HL-60 (cell line): ENCODE data around the gene ABCC4.

Source experiments
- DNase-seq, 2 experiments: peaks; one replicate each; pipeline ENCODE4 v3.0.0-alpha.2; 2010 to 2020; ENCODE audit warnings: low read depth in 1 of 2, low spot score in 1 of 2
- H3K27ac ChIP-seq: fragments of 250-450 bp; sonication (Bioruptor Pico); replicated peaks from 2 replicates; pipeline ENCODE4 v1.5.1; 2020; ENCODE audit warnings: mild to moderate bottlenecking, moderate library complexity
- H3K27me3 ChIP-seq: fragments of 250-450 bp; sonication (Bioruptor Pico); 2 replicates; pipeline ENCODE4 v1.5.1; 2021; ENCODE audit warnings: mild to moderate bottlenecking, moderate library complexity; ENCODE audit not compliant: insufficient read depth, poor library complexity, severe bottlenecking
- H3K4me3 ChIP-seq: replicated peaks from 2 replicates; pipeline ENCODE4 v1.5.1; 2011; ENCODE audit warnings: mild to moderate bottlenecking, control low read depth, low read length; ENCODE audit not compliant: insufficient read depth
- GABPA ChIP-seq: IDR thresholded peaks from 2 replicates; pipeline ENCODE4 v1.6.1; 2012; ENCODE audit warnings: low read depth
- POLR2AphosphoS5 ChIP-seq: IDR thresholded peaks from 2 replicates; pipeline ENCODE4 v1.6.1; 2012; ENCODE audit warnings: low read depth
- SPI1 ChIP-seq: IDR thresholded peaks from 2 replicates; pipeline ENCODE4 v1.6.1; 2012; ENCODE audit warnings: low read depth, mild to moderate bottlenecking, borderline replicate concordance
- TF ChIP-seq, protein P1 (sequence below): IDR thresholded peaks from 2 replicates; pipeline ENCODE4 v1.6.1; 2012; ENCODE audit warnings: low read depth; ENCODE audit not compliant: insufficient replicate concordance
- TF ChIP-seq, protein P2 (sequence below): IDR thresholded peaks from one replicate; pipeline ENCODE4 v1.5.1; 2011; ENCODE audit warnings: low read length, control low read depth, inconsistent platforms; ENCODE audit not compliant: insufficient read depth

ABCC4 gene

DNA sequence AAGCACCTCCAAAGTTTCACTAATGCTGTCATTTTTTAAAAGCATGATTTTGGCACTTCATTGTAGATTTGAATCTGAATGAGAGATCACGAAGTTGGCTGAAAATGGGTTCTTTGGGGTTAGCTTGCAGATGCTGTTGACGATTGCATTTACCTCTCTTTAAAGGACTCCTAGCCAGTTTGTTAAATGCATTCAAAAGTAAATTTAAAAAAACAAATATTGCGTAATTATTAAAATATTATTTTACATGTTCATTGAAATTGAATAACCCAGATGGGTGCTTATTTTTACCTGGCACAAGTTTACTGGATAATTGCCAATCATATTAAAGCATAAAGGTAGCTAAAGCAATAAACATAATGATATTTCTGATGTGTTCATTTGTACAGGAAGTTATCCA is 172.2 kb downstream of the ABCC4 start:
- Histone ChIP-seq H3K4me3 (no peak overlapping the region), H3K27me3 (no peaks in the 10 kb centered on the region), H3K27ac (no peak overlapping the region)
- DNase-seq: no peak
- TF ChIP-seq SPI1 (no peak), GABPA (no peak), POLR2AphosphoS5 (no peak)
- TF ChIP-seq, protein P1, sequence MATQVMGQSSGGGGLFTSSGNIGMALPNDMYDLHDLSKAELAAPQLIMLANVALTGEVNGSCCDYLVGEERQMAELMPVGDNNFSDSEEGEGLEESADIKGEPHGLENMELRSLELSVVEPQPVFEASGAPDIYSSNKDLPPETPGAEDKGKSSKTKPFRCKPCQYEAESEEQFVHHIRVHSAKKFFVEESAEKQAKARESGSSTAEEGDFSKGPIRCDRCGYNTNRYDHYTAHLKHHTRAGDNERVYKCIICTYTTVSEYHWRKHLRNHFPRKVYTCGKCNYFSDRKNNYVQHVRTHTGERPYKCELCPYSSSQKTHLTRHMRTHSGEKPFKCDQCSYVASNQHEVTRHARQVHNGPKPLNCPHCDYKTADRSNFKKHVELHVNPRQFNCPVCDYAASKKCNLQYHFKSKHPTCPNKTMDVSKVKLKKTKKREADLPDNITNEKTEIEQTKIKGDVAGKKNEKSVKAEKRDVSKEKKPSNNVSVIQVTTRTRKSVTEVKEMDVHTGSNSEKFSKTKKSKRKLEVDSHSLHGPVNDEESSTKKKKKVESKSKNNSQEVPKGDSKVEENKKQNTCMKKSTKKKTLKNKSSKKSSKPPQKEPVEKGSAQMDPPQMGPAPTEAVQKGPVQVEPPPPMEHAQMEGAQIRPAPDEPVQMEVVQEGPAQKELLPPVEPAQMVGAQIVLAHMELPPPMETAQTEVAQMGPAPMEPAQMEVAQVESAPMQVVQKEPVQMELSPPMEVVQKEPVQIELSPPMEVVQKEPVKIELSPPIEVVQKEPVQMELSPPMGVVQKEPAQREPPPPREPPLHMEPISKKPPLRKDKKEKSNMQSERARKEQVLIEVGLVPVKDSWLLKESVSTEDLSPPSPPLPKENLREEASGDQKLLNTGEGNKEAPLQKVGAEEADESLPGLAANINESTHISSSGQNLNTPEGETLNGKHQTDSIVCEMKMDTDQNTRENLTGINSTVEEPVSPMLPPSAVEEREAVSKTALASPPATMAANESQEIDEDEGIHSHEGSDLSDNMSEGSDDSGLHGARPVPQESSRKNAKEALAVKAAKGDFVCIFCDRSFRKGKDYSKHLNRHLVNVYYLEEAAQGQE: no peak
- TF ChIP-seq, protein P2, sequence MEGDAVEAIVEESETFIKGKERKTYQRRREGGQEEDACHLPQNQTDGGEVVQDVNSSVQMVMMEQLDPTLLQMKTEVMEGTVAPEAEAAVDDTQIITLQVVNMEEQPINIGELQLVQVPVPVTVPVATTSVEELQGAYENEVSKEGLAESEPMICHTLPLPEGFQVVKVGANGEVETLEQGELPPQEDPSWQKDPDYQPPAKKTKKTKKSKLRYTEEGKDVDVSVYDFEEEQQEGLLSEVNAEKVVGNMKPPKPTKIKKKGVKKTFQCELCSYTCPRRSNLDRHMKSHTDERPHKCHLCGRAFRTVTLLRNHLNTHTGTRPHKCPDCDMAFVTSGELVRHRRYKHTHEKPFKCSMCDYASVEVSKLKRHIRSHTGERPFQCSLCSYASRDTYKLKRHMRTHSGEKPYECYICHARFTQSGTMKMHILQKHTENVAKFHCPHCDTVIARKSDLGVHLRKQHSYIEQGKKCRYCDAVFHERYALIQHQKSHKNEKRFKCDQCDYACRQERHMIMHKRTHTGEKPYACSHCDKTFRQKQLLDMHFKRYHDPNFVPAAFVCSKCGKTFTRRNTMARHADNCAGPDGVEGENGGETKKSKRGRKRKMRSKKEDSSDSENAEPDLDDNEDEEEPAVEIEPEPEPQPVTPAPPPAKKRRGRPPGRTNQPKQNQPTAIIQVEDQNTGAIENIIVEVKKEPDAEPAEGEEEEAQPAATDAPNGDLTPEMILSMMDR: no peak

- no peak for DNase-seq
Measured at GRCh38 chr13:95128045-95128643, 173.1 kb downstream of the ABCC4 start.

DNA sequence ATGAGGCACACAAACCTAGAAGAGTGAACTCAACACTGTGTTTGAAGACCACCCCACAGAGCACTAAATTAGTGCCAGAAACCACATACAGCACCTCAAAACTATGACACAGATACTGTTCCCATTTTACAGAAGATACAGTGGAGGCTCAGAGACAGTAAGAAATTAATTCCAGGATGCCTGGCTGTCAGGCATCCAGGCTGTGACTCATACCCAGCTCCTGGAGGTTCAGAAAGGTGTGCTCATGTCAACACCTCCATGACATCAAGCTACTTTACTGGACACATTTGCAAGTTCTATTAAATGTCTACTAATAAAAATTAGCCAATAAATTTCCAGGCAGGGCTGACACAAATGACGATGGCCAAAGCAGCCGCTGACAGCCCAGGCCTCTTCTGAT is 176.3 kb downstream of the ABCC4 start:
- Histone ChIP-seq H3K27me3 (no peaks in the 10 kb centered on the region), H3K4me3 (no peak overlapping the region), H3K27ac (no peak overlapping the region)
- no peak for DNase-seq
- TF ChIP-seq, protein P1: no peak
- TF ChIP-seq, protein P2: no peak
- TF ChIP-seq POLR2AphosphoS5 (no peak), SPI1 (no peak)

More at GRCh38 chr13:95128045-95128643, 173.1 kb downstream of the ABCC4 start:
- H3K27me3 ChIP-seq: no peaks in the 10 kb centered on the region
- H3K27ac ChIP-seq: no peak overlapping the region
- no peak overlapping the region for H3K4me3 ChIP-seq
- no peak for TF ChIP-seq SPI1
- TF ChIP-seq, protein P2: no peak
- TF ChIP-seq GABPA: no peak
- TF ChIP-seq, protein P1: no peak
- TF ChIP-seq POLR2AphosphoS5: no peak
